ENCODE data around the gene CDC123. TPM values are rescaled to one million over a fixed set of nuclear protein-coding genes. Genes with fewer than 3 reads are reported as not detected.

The CDC123 gene
- polyA plus RNA-seq, 6 donors from 2014 or later: 98.5 to 184 (median 115) TPM

Other genes starting within 250 kb of the CDC123 start
- 10 to 100 TPM in 5 of 6 donors, 1 to 10 TPM in 1; 5.0 to 24.1 (median 15.9) TPM for gene UPF2, start 153.4 kb upstream of the CDC123 start, polyA plus RNA-seq (ENCODE audit: low read depth in 6 of 6)
- 10 to 100 TPM; 22.2 to 48.7 (median 29.3) TPM for gene DHTKD1, start 127.2 kb upstream of the CDC123 start, polyA plus RNA-seq (ENCODE audit: low read depth in 6 of 6)
- gene SEC61A2, start 66.5 kb upstream of the CDC123 start, polyA plus RNA-seq (ENCODE audit: low read depth in 6 of 6): 1 to 10 TPM in 4 of 6 donors, under 1 TPM in 1, not detected in 1; 0.95 to 4.2 (median 2.2) TPM
- gene NUDT5, start 297 bp upstream of the CDC123 start, polyA plus RNA-seq (ENCODE audit: low read depth in 6 of 6): 10 to 100 TPM; 32.1 to 65.0 (median 42.2) TPM
- 10 to 100 TPM; 12.2 to 54.1 (median 35.6) TPM for gene CAMK1D, start 153.4 kb downstream of the CDC123 start, polyA plus RNA-seq (ENCODE audit: low read depth in 6 of 6)

All from naive B cell (primary cell).